Endothelial cell of umbilical vein (primary cell): ENCODE measurements around the gene CATSPER3. TPM values are rescaled to one million over a fixed set of nuclear protein-coding genes. Genes with fewer than 3 reads are reported as not detected.

Experiments
- BruUV-seq: library from RNA; stranded (reverse); fragments of 400-500 nt; replicated peaks from 2 replicates; lab custom pipeline; 2021; lab: Mats Ljungman, UMichigan
- CTCF ChIA-PET: fragments of 300-600, 350-600 bp; sonication (Branson Sonifier 250); formaldehyde crosslinking; loops from one replicate; lab custom pipeline; 2021; ENCODE audit warnings: antibody characterized with exemption, inconsistent platforms; lab: Charles Lee
- POLR2A ChIA-PET: fragments of 300-600, 350-600 bp; sonication (Branson Sonifier 250); formaldehyde crosslinking; loops from one replicate; lab custom pipeline; 2021; ENCODE audit warnings: antibody characterized with exemption, inconsistent platforms; lab: Charles Lee
- DNase-seq: peaks from one replicate; pipeline ENCODE4 v3.0.0-alpha.2; 2011; ENCODE audit warnings: low read depth, low spot score
- FAIRE-seq: peaks from 2 replicates; lab custom pipeline; 2011; peaks lifted over from hg19 to GRCh38; lab: Jason Lieb, UNC
- H2AFZ ChIP-seq: 2 replicates; pipeline ENCODE4 v1.6.0; 2012; ENCODE audit warnings: low read depth, low read length, control low read depth, inconsistent platforms
- H3K27ac ChIP-seq: 2 replicates; pipeline ENCODE4 v1.5.1; 2011; ENCODE audit warnings: low read depth, mild to moderate bottlenecking, control low read depth, low read length, moderate library complexity; ENCODE audit not compliant: insufficient read depth
- H3K27me3 ChIP-seq, 2 experiments: 2 replicates each; pipeline versions ENCODE4 v1.6.0 to v1.6.1; 2011; ENCODE audit warnings: low read length in 2 of 2, mixed read lengths in 1 of 2; ENCODE audit not compliant: control insufficient read depth in 2 of 2, insufficient read depth in 2 of 2
- H3K36me3 ChIP-seq, 2 experiments: 2 replicates in 1 of 2; 3 replicates in 1 of 2; pipeline ENCODE4 v1.5.1; 2011; ENCODE audit warnings: low read length in 2 of 2, mild to moderate bottlenecking in 1 of 2, moderate library complexity in 1 of 2; ENCODE audit not compliant: control insufficient read depth in 2 of 2, insufficient read depth in 2 of 2; ENCODE audit errors: extremely low read depth in 1 of 2
- H3K4me1 ChIP-seq: 3 replicates; pipeline ENCODE4 v1.5.1; 2011; ENCODE audit warnings: mild to moderate bottlenecking, low read length; ENCODE audit not compliant: control insufficient read depth, insufficient read depth; ENCODE audit errors: extremely low read depth
- H3K4me2 ChIP-seq: 2 replicates; pipeline ENCODE4 v1.6.1; 2011; ENCODE audit warnings: low read length, control low read depth, mixed read lengths; ENCODE audit not compliant: insufficient read depth
- H3K4me3 ChIP-seq, 3 experiments: fragments of 200-600 bp in 1 of 3; sonication (generic), shearing (Covaris generic) in 1 of 3; replicated peaks in 1 of 3; 2 replicates each; pipeline ENCODE4 v1.5.1; 2011 to 2016; ENCODE audit warnings: control low read depth in 3 of 3, low read length in 3 of 3, mild to moderate bottlenecking in 2 of 3, inconsistent platforms in 1 of 3, low read depth in 1 of 3, moderate library complexity in 1 of 3; ENCODE audit not compliant: insufficient read depth in 1 of 3
- H3K79me2 ChIP-seq: 2 replicates; pipeline ENCODE4 v1.6.0; 2012; ENCODE audit warnings: low read length, inconsistent platforms; ENCODE audit not compliant: control insufficient read depth, insufficient read depth
- H3K9ac ChIP-seq: replicated peaks from 2 replicates; pipeline ENCODE3; 2011; ENCODE audit warnings: low read length, control low read depth; ENCODE audit not compliant: insufficient read depth; ENCODE audit errors: extremely low read depth
- H3K9me1 ChIP-seq: replicated peaks from 3 replicates; pipeline ENCODE4 v1.6.0; 2011; ENCODE audit warnings: mild to moderate bottlenecking, low read length; ENCODE audit not compliant: control insufficient read depth, insufficient read depth; ENCODE audit errors: extremely low read depth
- H3K9me3 ChIP-seq: replicated peaks from 2 replicates; pipeline ENCODE4 v1.5.1; 2012; ENCODE audit warnings: low read length, inconsistent platforms; ENCODE audit not compliant: control insufficient read depth, insufficient read depth
- H4K20me1 ChIP-seq: replicated peaks from 2 replicates; pipeline ENCODE3; 2011; ENCODE audit warnings: mild to moderate bottlenecking, low read length; ENCODE audit not compliant: control insufficient read depth, insufficient read depth; ENCODE audit errors: extremely low read depth
- EZH2 ChIP-seq: IDR thresholded peaks from 2 replicates; pipeline ENCODE4 v1.6.1; 2012; ENCODE audit warnings: borderline replicate concordance, low read depth, mild to moderate bottlenecking, moderate library complexity, low read length, inconsistent platforms; ENCODE audit not compliant: severe bottlenecking
- FOS ChIP-seq: IDR thresholded peaks from 2 replicates; pipeline ENCODE4 v1.6.1; 2011; ENCODE audit warnings: mild to moderate bottlenecking, low read length, moderate library complexity, borderline replicate concordance; ENCODE audit not compliant: insufficient read depth
- GATA2 ChIP-seq: IDR thresholded peaks from 2 replicates; pipeline ENCODE4 v1.7.0; 2011; ENCODE audit warnings: low read depth, mild to moderate bottlenecking, moderate library complexity, mixed read lengths, low read length; ENCODE audit not compliant: insufficient read length, insufficient read depth
- JUN ChIP-seq: IDR thresholded peaks from 2 replicates; pipeline ENCODE4 v1.6.1; 2011; ENCODE audit warnings: borderline replicate concordance, low read depth; ENCODE audit not compliant: insufficient read length, insufficient read depth
- MYC ChIP-seq: IDR thresholded peaks from one replicate; pipeline ENCODE4 v1.6.1; 2011; ENCODE audit warnings: mild to moderate bottlenecking, low read depth, low read length
- POLR2A ChIP-seq: IDR thresholded peaks from 2 replicates; pipeline ENCODE4 v1.6.1; 2012; ENCODE audit warnings: low read depth, mild to moderate bottlenecking, control low read depth, low read length
- POLR2AphosphoS5 ChIP-seq: IDR thresholded peaks from 2 replicates; pipeline ENCODE4 v1.6.1; 2012; ENCODE audit warnings: low read depth, mild to moderate bottlenecking, control low read depth, low read length, moderate library complexity; ENCODE audit not compliant: insufficient read depth
- dilution Hi-C: fragments of 300-500 bp; cut with MboI; formaldehyde crosslinking; loops from one replicate; pipeline ENCODE4 v1.15.0; 2019; ENCODE audit warnings: low sequenced_read_pairs; ENCODE audit not compliant: extremely low pct_ligation_motif_present
- intact Hi-C: fragments of 100-400 bp; cut with micrococcal nuclease; formaldehyde crosslinking; loops from one replicate; pipeline ENCODE4 v1.10.0; 2022
- polyA plus RNA-seq, 4 experiments: library from polyadenylated mRNA; depleted of rRNA in 3 of 4; stranded (reverse) in 3 of 4; unstranded in 1 of 4; fragments of >200 nt; gene quantifications; 2 replicates each; pipeline versions ENCODE4 v1.2.1 to v1.2.3, GENCODE V29; 2011 to 2012; ENCODE audit warnings: missing spikeins in 1 of 4
- total RNA-seq: library from RNA; stranded (reverse); gene quantifications from 2 replicates; pipeline ENCODE4 v1.2.3, GENCODE V29; 2021
- TF ChIP-seq, protein P1 (sequence below), 2 donors: IDR thresholded peaks; 1 replicate in 1 of 2; 2 replicates in 1 of 2; pipeline ENCODE4 v1.5.1; 2011; ENCODE audit warnings: low read length in 2 of 2, mild to moderate bottlenecking in 2 of 2, moderate library complexity in 2 of 2, control low read depth in 1 of 2, inconsistent platforms in 1 of 2, low read depth in 1 of 2; ENCODE audit not compliant: insufficient read depth in 1 of 2; ENCODE audit errors: extremely low read depth in 1 of 2

CATSPER3 gene
- total and polyA plus RNA-seq, 2 donors (not counting 3 experiments of a cell fraction or from before 2014, with no cell fraction given), result 0.43 to 0.71 TPM

DNA sequence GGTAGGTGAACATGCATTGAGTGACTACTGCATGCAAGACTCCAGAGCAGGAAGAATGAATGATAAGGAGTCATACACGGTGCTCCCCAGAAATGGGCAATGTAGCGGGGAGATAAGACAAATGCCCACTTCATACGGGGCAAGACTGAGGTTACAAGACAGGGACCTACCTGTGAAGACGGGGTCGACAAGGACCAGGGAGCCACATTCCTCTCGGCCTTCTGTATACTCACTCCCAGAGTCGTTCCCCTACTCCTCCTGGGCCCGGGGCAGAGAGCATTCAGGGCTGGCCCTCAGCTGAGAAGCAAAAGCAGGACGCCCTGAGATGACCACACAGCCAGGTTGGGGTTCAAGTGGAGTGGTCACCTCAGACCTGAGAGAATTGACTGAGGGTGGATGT is 39.6 kb downstream of the CATSPER3 start:
- DNase-seq, result no peak
- TF ChIP-seq JUN, result no peak
- TF ChIP-seq MYC, result no peak
- no peak for TF ChIP-seq GATA2
- TF ChIP-seq POLR2A, result no peak
- TF ChIP-seq FOS, result no peak
- TF ChIP-seq EZH2, result no peak
- no peak for TF ChIP-seq POLR2AphosphoS5
- TF ChIP-seq, protein P1, sequence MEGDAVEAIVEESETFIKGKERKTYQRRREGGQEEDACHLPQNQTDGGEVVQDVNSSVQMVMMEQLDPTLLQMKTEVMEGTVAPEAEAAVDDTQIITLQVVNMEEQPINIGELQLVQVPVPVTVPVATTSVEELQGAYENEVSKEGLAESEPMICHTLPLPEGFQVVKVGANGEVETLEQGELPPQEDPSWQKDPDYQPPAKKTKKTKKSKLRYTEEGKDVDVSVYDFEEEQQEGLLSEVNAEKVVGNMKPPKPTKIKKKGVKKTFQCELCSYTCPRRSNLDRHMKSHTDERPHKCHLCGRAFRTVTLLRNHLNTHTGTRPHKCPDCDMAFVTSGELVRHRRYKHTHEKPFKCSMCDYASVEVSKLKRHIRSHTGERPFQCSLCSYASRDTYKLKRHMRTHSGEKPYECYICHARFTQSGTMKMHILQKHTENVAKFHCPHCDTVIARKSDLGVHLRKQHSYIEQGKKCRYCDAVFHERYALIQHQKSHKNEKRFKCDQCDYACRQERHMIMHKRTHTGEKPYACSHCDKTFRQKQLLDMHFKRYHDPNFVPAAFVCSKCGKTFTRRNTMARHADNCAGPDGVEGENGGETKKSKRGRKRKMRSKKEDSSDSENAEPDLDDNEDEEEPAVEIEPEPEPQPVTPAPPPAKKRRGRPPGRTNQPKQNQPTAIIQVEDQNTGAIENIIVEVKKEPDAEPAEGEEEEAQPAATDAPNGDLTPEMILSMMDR (IDR thresholded peaks at IDR 0.05; ENCODE audit: extremely low read depth in 1 of 2, insufficient read depth in 1 of 2, low read depth in 1 of 2, low read length in 2 of 2), result no peak
- Histone ChIP-seq H3K4me1 (no peaks in the 10 kb centered on the region), H3K4me3 (no peak overlapping the region), H3K27me3 (peaks cover 0 to 1% of the 10 kb centered on the region in 2 experiments), H3K79me2 (no peaks in the 10 kb centered on the region), H3K9me1 (no peaks in the 10 kb centered on the region), H3K9ac (no peak overlapping the region), H3K9me3 (no peaks in the 10 kb centered on the region), H3K36me3 (no peaks in the 10 kb centered on the region), H2AFZ (no peak overlapping the region), H3K4me2 (no peak overlapping the region), H4K20me1 (no peaks in the 10 kb centered on the region), H3K27ac (no peak overlapping the region)
- intact Hi-C loops, result no loop called here
- ChIA-PET POLR2A (no interaction called here), CTCF (no interaction called here)
- dilution Hi-C loops, result no loop called here
- FAIRE-seq, result no peak
- BruUV-seq, result no TSS peak
